GM18951 (cell line): ENCODE measurements around the gene GOLPH3.
"Not testable (repeated sequence)": the region's sequence is repeated elsewhere in the genome, so short reads cannot be mapped to it uniquely, and the experiment has no call there.

Source experiments
- POLR2A ChIP-seq: IDR thresholded peaks from 4 replicates; pipeline ENCODE4 v1.6.1; 2011; ENCODE audit warnings: mild to moderate bottlenecking; ENCODE audit not compliant: insufficient read length, insufficient read depth; ENCODE audit errors: extremely low read depth
- in situ Hi-C: fragments of 300-500 bp; cut with MboI; formaldehyde crosslinking; loops from one replicate; pipeline ENCODE4 v1.12.0; 2022; ENCODE audit warnings: low sequenced_read_pairs, mixed read lengths, inconsistent platforms; ENCODE audit not compliant: unreplicated experiment

Gene GOLPH3

GRCh38 chr5:32138839-32139493 lies 35.2 kb downstream of the GOLPH3 start:
- in situ Hi-C loops, result no loop called here
- no peak for TF ChIP-seq POLR2A

GRCh38 chr5:32136342-32136741 lies 37.8 kb downstream of the GOLPH3 start:
- TF ChIP-seq POLR2A, result no peak
- in situ Hi-C loops, result no loop called here

DNA sequence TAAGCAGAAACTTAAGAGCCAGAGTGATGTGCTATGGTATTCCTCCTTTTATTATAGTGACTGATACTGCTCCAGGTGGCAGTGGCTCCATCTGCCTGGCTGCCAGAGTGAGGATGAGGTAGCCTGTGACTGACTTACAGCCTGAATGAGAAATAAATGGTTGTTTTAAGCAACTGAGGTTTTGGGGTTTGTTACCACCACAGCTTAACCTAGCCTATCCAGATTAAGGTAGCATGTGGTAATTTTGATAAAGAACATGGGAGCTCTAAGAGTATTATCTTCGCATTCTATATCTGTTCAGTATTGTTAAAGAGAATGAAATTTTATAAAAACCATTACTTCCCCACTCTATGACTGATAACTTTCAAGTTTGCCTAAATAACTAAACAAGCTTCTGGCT lies 39.0 kb downstream of the GOLPH3 start:
- TF ChIP-seq POLR2A, result no peak

GRCh38 chr5:32132757-32133156 lies 41.4 kb downstream of the GOLPH3 start:
- TF ChIP-seq POLR2A, result no peak
- in situ Hi-C loops, result no loop called here

More for the DNA sequence above, 39.0 kb downstream of the GOLPH3 start:
- in situ Hi-C loops, result no loop called here

- TF ChIP-seq POLR2A, result no peak
- in situ Hi-C loops, result no loop called here
Measured at GRCh38 chr5:32131604-32132003, 42.5 kb downstream of the GOLPH3 start.

GRCh38 chr5:32130865-32131264 lies 43.3 kb downstream of the GOLPH3 start:
- no peak for TF ChIP-seq POLR2A
- in situ Hi-C loops, result no loop called here

GRCh38 chr5:32129074-32129598 lies 45.0 kb downstream of the GOLPH3 start:
- in situ Hi-C loops, result no loop called here
- no peak for TF ChIP-seq POLR2A

DNA sequence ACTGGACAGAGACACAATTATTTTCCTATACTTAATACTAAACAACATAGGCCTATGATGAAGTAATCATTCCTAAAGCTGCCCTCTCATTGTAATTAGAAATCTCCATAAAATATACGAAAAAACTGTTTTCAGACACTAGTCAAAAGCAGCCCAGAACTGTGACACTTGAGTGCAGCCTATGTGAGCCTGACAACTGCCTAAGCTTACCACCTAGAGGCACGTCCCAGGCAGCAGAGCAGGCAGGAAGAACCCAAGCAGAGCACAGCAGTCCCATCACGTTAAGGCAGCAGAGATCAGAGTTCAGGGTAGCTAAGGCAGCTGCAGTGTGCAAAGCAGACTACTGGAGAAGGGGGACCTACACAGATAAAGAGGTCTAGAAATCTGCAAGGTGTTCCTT lies 46.4 kb downstream of the GOLPH3 start:
- no peak for TF ChIP-seq POLR2A
- in situ Hi-C loops, result no loop called here

- no peak for TF ChIP-seq POLR2A
Measured at GRCh38 chr5:32126691-32127090, 47.4 kb downstream of the GOLPH3 start.

GRCh38 chr5:32123889-32124676 lies 50.0 kb downstream of the GOLPH3 start:
- no peak for TF ChIP-seq POLR2A
- in situ Hi-C loops, result no loop called here

More at GRCh38 chr5:32126691-32127090, 47.4 kb downstream of the GOLPH3 start:
- in situ Hi-C loops, result no loop called here

DNA sequence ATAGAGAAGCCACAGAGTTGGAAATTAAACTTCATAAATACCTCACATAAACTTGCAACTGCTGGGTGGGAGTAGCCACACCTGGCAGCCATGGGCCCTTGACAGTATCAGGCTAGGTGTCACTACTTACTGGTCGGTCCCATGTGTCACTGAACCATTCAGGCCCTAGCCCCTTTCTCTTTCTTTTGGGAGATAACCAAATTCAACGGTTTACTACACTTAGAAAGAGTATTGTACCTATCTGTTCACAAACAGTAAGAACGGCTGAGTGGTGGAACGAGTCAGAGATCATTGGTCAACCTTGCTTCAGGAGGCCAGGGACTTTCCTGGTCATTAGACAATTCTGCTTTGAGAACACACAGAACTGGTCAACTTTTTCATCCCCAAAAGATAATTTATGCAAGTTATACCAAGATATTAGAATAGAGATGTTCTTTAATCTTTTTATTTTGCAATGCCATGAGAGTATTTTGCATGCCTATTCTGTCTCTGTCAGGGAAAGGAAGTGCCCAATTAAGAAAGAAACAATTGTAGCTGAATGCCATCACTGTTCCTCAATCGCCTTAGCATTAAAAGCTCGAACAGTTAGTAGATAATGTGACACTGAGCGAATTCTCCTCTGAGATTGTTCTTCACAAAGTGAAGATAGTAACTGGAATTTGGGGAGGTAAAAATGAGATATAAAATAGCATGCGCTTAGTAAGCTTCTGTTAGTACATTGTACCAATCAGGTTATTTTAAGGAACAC lies 50.9 kb downstream of the GOLPH3 start:
- TF ChIP-seq POLR2A, result no peak
- in situ Hi-C loops, result no loop called here

DNA sequence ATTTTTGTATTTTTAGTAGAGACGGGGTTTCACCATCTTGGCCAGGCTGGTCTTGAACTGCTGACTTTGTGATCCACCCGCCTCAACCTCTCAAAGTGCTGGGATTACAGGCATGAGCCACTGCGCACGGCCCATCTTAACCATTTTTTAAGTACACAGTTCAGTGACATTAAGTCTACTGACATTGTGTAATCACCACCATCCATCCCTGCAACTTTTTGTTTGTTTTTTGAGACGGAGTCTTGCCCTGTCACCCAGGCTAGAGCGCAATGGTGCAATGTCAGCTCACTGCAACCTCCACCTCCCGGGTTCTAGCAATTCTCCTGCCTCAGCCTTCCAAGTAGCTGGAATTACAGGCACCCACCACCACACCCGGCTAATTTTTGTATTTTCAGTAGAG lies 55.2 kb downstream of the GOLPH3 start:
- in situ Hi-C loops, result not testable (repeated sequence)

- in situ Hi-C loops, result no loop called here
- TF ChIP-seq POLR2A, result no peak
Measured at GRCh38 chr5:32116574-32117313, 57.4 kb downstream of the GOLPH3 start.
